ENCODE results near the gene NFAT5.

NFAT5 gene

DNA sequence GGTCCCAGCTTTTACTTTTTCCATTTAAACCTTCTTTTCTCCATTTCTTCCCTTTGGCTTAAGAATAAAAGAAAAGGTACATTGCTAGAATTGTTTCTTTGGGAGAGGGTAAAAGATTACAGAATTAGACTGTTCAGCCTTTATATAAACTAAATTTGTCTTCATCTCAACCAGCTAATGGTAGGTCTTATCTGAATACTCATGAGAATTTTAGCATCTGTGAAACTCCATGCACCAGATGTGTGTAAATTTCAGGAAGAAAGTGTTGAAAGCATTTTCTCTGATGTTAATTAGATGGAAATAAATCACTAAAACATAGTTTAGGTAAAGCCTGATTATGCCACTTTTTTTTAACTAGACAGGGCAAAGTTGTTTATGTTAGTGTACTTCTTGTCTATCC lies 135.7 kb downstream of the NFAT5 start:
- H3K4me3 ChIP-seq (ENCODE audit: low read depth, low read length), result no peak overlapping the region

GRCh38 chr16:69701866-69702265 lies 136.1 kb downstream of the NFAT5 start:
- H3K4me3 ChIP-seq (ENCODE audit: low read depth, low read length), result no peak overlapping the region

- no peak overlapping the region for H3K4me3 ChIP-seq (ENCODE audit: low read depth, low read length)
Observed at GRCh38 chr16:69703638-69704037, 137.9 kb downstream of the NFAT5 start.

DNA sequence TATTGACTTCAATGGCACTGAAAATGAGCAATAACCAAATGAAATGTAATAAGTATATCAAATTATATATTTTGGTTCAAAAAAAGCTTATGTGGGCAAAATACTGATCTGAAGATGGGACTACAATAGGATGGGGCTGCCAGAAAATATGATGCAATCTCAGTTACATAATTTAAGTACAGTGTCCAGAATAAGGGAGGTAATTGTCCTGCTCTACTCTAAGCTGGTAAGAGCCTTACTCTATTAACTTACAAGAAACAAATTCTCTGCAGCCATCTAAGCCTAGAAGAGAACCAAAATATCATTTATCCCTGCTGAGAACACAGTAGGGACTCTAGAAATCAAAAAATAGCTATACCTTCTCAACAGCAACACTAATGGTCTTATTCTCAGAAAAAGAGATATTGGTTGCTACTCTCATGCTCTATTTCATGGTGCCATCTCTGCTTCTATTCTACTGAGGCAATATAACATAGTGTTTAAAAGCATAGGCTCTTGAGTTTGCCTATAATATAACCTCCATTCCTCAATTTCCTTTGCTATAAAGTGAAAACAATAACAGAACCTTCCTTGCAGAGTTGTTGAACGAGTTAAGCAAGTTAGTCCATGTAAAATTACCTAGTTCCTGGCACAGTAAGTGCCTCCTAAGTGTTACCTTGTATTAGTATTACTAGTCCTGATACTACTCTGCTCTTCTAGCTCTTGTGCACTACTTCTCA lies 140.6 kb downstream of the NFAT5 start:
- H3K4me3 ChIP-seq (ENCODE audit: low read depth, low read length), result no peak overlapping the region

DNA sequence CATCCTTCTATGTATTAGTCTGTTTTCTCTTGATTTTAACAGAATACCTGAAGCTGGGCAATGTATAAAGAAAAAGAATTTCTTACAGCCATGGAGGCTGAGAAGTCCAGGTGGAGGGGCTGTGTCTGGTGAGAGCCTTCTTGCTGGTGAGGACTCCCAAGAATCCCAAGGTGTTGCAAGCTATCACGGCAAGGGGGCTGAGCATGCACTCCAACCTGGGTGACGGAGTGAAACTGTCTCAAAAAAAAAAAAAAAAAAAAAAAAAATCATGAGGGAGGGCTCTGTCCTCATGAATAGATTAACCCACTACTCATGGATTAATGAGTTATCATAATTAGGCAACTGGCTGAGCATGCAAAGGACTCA lies 141.2 kb downstream of the NFAT5 start:
- no peak overlapping the region for H3K4me3 ChIP-seq (ENCODE audit: low read depth, low read length)

GRCh38 chr16:69707920-69708683 lies 142.3 kb downstream of the NFAT5 start:
- no peak overlapping the region for H3K4me3 ChIP-seq (ENCODE audit: low read depth, low read length)

DNA sequence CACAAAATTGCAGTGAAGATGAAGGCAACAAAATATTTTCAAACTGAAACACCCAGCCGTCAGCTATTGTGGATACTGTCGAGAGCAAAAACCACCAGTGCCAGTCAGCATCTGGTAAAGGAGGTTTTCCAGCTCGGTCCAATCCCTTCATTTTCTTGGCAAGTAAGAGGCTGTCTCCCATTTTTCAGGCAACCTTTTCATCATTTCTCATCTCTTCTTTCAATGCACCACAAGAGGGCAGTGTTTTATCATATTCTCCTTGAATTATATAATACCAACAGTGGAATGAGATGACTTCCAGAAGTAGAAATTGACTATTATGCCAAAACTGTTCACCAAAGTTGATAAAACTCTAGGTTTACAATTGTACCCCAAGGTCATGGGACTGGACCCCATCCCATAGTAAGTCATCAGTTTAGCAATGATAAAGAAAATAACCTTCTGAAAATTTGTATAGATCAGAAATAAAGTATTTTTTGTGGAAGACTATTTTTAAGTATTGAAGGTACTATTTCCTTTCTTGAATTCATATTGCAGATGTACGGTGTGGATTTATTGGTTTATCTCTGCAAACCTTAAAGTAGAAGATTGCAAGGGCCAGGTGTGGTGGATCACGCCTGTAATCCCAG lies 143.8 kb downstream of the NFAT5 start:
- no peak overlapping the region for H3K4me3 ChIP-seq (ENCODE audit: low read depth, low read length)

GRCh38 chr16:69711115-69711740 lies 145.5 kb downstream of the NFAT5 start:
- H3K4me3 ChIP-seq (ENCODE audit: low read depth, low read length), result no peak overlapping the region

GRCh38 chr16:69712277-69712676 lies 146.5 kb downstream of the NFAT5 start:
- H3K4me3 ChIP-seq (ENCODE audit: low read depth, low read length), result no peak overlapping the region

- no peak overlapping the region for H3K4me3 ChIP-seq (ENCODE audit: low read depth, low read length)
Observed at GRCh38 chr16:69712914-69713581, 147.3 kb downstream of the NFAT5 start.

DNA sequence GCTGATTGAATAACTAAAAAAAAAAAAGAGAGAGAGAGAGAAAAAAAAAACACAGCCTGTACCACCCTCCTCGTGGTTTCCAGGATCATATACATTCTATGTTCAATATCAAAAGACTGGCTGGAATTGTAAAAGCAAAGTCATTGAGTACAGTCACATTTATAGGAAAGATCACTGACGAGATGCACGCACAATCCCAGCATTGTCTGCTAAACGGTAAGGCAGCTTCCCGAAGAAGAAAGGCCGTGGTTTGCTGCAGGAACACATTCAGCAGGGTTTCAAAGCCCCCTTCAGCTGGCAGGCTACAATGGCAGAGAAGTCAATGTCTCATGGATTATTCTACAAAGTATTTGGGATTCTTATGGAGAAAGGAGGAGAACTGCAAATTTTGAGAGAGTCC lies 151.3 kb downstream of the NFAT5 start:
- no peak overlapping the region for H3K4me3 ChIP-seq (ENCODE audit: low read depth, low read length)

DNA sequence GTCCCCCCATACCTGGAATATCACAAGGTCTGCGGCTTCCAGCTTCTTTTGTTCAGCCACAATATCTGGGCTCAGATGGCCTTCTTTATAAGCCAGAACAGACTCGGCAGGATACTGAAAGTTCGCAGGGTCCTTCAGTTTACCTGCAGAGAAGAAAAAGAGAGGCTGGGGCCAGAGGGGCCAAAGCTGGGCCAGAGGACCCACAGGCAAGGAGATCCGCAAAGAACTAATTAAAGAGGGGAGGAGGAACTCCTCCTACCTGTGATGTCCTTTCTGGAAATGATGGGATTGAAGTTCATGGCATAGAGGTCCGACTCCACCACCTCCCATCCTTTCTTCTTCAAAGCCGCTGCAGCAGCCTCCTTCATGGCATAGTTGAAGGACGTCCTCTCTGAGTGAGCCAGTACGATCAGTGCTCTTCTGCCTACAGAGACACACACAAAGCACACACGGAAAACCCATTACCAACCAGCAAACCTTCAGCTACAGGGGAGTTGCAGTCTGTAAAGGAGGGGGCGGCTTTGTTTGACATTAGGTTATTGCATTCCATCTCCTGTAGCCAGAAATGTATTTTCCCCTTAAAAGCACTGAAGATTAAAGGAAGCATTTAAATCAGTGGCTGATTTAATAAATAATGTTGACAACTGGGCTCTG lies 152.5 kb downstream of the NFAT5 start:
- H3K4me3 ChIP-seq (ENCODE audit: low read depth, low read length), result no peak overlapping the region

DNA sequence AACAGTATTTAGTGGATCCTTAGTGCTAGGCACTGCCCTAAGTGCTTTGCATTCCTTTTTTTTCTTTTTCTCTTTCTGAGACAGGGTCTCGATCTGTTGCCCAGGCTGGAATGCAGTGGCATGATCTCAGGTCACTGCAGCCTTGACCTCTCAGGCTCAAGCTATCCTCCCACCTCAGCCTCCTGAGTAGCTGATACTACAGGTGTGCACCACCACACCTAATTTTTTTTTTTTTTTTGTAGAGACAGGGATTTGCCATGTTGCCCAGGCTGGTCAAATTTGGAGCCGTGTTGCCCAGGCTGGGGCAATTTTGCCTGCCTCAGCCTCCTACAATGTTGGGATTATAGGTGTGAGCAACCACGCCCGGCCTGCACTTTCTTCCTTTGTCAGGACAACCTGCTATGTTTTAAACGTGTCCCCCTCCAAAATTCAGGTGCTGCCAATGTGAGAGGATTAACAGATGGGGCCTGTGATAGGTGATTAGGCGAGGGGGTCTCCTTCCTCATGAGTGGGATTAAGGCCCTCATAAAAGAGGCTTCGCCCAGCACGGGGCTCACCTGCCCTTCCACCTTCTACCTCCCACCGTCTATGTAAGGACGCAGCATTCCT lies 155.2 kb downstream of the NFAT5 start:
- H3K4me3 ChIP-seq (ENCODE audit: low read depth, low read length), result no peak overlapping the region

GRCh38 chr16:69721441-69721957 lies 155.7 kb downstream of the NFAT5 start:
- no peak overlapping the region for H3K4me3 ChIP-seq (ENCODE audit: low read depth, low read length)

DNA sequence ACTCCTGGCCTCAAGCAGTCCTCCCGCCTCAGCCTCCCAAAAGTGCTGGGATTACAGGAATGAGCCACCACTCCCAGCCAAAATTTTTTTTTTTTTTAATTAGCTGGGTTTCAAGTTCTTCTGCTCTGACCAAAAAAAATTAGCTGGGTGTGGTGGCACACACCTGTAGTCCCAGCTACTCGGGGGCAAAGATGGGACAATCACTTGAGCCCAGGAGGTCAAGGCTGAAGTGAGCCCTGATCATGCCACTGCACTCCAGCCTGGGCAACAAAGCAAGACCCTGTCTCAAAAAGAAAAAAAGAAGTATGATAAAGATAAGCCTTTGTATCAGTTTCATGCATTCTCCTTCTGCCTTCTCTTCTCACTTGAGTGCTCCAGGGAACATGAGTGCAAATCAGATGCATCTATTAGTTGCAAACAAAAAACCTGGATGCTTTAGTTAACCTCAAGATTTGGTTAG lies 158.7 kb downstream of the NFAT5 start:
- no peak overlapping the region for H3K4me3 ChIP-seq (ENCODE audit: low read depth, low read length)

GRCh38 chr16:69724981-69725479 lies 159.3 kb downstream of the NFAT5 start:
- peak overlapping the region; percentile 70 for H3K4me3 ChIP-seq (ENCODE audit: low read depth, low read length)

GRCh38 chr16:69725480-69726312 lies 159.9 kb downstream of the NFAT5 start:
- peak overlapping the region; percentile 70 for H3K4me3 ChIP-seq (ENCODE audit: low read depth, low read length)

DNA sequence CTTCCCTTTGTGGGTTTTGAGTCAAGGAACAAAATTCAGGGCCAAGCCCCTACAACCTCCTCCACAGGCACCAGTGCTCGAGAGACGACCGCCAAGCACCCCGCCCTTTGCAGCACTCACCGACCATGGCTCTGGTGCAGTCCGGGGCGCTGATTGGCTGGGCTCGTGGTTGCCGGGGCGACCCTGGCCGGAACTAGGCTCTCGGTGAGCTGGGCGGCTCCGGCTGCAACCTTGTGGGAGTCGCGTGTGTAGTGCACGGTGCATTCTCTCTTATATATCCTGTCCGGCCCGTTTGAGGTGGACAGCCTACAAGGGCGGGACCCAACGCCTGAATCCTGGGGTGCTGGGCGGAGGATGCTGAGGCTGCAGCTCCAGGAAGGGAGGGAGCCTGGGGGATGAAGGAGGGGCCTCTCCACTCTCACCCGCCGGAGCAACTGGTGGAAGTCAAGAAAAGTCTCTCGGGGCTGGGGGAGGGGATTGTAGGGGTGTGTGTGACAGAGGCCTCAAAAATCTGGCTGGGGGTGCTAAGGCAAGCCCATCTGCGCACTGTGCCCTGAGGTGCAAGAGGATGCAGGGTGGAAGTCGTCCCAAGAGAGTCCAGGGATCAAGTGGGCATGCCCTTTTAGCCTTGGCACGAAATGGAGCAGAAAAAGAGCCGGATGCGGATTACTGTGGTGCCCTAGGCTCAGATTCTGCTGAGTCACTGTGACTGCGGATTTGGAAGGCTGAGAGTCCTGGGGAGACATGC lies 160.7 kb downstream of the NFAT5 start, which contains the start of gene NQO1:
Gene NQO1, minus strand, starts transcription at position 248 of the 748 bp plus-strand sequence. Its CDS starts 121 bp downstream, at position 127.
- H3K4me3 ChIP-seq (ENCODE audit: low read depth, low read length), result peak within 1 kb of the TSS; percentile 70

Data from iPS-11a (cell line).